KMS-11 (cell line): ENCODE results near the gene NUB1.
A peak's percentile ranks its signal among the peaks of the same experiment; 100 is the strongest.

Experiments
- H2AFZ ChIP-seq: fragments of 200-600 bp; sonication (generic); 2 replicates; pipeline ENCODE4 v1.6.1; 2016; ENCODE audit warnings: antibody characterized with exemption, mixed run types, low read depth
- H3K27ac ChIP-seq: fragments of 200-600 bp; sonication (generic); 2 replicates; pipeline ENCODE4 v1.6.1; 2016; ENCODE audit warnings: mild to moderate bottlenecking, mixed run types
- H3K27me3 ChIP-seq: fragments of 200-600 bp; sonication (generic); 2 replicates; pipeline ENCODE4 v1.6.1; 2017; ENCODE audit warnings: mild to moderate bottlenecking, low read depth, mixed run types, moderate library complexity; ENCODE audit not compliant: insufficient read depth
- H3K36me3 ChIP-seq: fragments of 200-600 bp; sonication (generic); 2 replicates; pipeline ENCODE4 v1.6.1; 2017; ENCODE audit warnings: mild to moderate bottlenecking, mixed run types; ENCODE audit not compliant: insufficient read depth
- H3K4me1 ChIP-seq: fragments of 200-600 bp; sonication (generic); 2 replicates; pipeline ENCODE4 v1.6.1; 2016; ENCODE audit warnings: mild to moderate bottlenecking, low read depth, mixed run types; ENCODE audit not compliant: poor library complexity, severe bottlenecking
- H3K4me2 ChIP-seq: fragments of 200-600 bp; sonication (generic); 2 replicates; pipeline ENCODE4 v1.7.0; 2016; ENCODE audit warnings: mild to moderate bottlenecking, mixed run types
- H3K4me3 ChIP-seq: fragments of 200-600 bp; sonication (generic); IDR thresholded peaks from 2 replicates; pipeline ENCODE4 v1.6.1; 2017; ENCODE audit warnings: low read depth, low read length, mixed read lengths; ENCODE audit not compliant: insufficient read depth
- H3K79me2 ChIP-seq: fragments of 200-600 bp; sonication (generic); 2 replicates; pipeline ENCODE4 v1.6.1; 2016; ENCODE audit warnings: low read depth, mixed run types; ENCODE audit not compliant: insufficient read depth
- H3K9ac ChIP-seq: fragments of 200-600 bp; sonication (generic); 2 replicates; pipeline ENCODE4 v1.6.1; 2016; ENCODE audit warnings: mild to moderate bottlenecking, mixed run types
- H4K20me1 ChIP-seq: fragments of 200-600 bp; sonication (generic); 2 replicates; pipeline ENCODE4 v1.6.1; 2016; ENCODE audit warnings: mild to moderate bottlenecking, mixed run types; ENCODE audit not compliant: insufficient read depth
- TF ChIP-seq, protein P1 (sequence below): fragments of 200-600 bp; sonication (generic); conservative IDR thresholded peaks from 2 replicates; pipeline ENCODE4 v1.6.1; 2017; ENCODE audit warnings: low read depth, mild to moderate bottlenecking, antibody characterized with exemption, low read length, moderate library complexity, mixed read lengths

The NUB1 gene

DNA sequence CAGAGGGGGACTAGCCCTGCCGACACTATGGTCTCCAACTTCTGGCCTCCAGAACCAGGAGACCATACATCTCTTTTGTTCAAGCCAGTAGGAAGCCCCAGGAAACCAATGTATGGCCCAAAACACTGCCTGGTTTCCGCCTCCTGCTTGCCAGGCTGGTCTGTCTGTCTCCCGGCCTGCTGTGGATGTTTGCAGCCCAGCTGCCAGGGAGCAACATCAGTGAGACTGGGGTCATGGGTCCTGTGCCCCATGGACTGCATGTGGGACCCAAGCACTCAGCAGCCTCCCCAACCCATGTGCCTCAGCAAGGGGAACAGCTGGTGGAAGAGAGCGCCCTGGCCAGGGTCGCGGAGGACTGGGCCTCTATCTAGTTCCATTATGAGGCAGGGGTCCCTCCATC, 33.4 kb upstream of the NUB1 start:
- no peak overlapping the region for H3K4me3 ChIP-seq
- H3K4me1 ChIP-seq, result peaks cover 6% of the 10 kb centered on the region
- H3K36me3 ChIP-seq, result no peaks in the 10 kb centered on the region
- H3K4me2 ChIP-seq, result no peak overlapping the region
- H4K20me1 ChIP-seq, result no peaks in the 10 kb centered on the region
- H3K27ac ChIP-seq, result no peak overlapping the region
- TF ChIP-seq, protein P1, sequence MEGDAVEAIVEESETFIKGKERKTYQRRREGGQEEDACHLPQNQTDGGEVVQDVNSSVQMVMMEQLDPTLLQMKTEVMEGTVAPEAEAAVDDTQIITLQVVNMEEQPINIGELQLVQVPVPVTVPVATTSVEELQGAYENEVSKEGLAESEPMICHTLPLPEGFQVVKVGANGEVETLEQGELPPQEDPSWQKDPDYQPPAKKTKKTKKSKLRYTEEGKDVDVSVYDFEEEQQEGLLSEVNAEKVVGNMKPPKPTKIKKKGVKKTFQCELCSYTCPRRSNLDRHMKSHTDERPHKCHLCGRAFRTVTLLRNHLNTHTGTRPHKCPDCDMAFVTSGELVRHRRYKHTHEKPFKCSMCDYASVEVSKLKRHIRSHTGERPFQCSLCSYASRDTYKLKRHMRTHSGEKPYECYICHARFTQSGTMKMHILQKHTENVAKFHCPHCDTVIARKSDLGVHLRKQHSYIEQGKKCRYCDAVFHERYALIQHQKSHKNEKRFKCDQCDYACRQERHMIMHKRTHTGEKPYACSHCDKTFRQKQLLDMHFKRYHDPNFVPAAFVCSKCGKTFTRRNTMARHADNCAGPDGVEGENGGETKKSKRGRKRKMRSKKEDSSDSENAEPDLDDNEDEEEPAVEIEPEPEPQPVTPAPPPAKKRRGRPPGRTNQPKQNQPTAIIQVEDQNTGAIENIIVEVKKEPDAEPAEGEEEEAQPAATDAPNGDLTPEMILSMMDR, result no peak
- H3K79me2 ChIP-seq, result no peaks in the 10 kb centered on the region
- H2AFZ ChIP-seq, result no peak overlapping the region
- H3K9ac ChIP-seq, result no peak overlapping the region
- H3K27me3 ChIP-seq, result peaks cover 14% of the 10 kb centered on the region

DNA sequence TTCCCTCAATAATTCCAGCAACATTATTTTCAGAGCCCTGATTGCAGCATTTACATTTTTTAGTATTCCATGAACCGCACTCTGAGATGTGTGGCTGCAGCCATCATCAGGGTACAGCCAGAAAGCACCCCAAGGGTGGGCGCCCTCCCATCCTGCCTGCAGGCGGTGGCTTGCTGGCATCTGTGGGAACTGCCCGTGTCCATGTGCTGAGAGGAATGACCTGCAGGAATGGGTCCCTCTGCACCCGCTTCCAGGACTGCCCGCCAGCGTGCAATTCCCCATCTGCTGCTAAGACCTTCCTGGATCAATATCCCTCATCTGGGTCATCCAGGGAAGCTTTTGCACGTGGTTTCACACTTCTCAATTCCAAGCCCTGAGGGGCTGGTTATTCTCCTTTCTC, 32.8 kb upstream of the NUB1 start:
- Histone ChIP-seq H3K9ac (no peak overlapping the region), H3K27ac (no peak overlapping the region), H2AFZ (no peak overlapping the region), H3K4me1 (peaks cover 2% of the 10 kb centered on the region), H3K4me3 (no peak overlapping the region), H4K20me1 (no peaks in the 10 kb centered on the region), H3K4me2 (no peak overlapping the region), H3K79me2 (no peaks in the 10 kb centered on the region), H3K36me3 (no peaks in the 10 kb centered on the region), H3K27me3 (peaks cover 12% of the 10 kb centered on the region)
- TF ChIP-seq, protein P1, result no peak

DNA sequence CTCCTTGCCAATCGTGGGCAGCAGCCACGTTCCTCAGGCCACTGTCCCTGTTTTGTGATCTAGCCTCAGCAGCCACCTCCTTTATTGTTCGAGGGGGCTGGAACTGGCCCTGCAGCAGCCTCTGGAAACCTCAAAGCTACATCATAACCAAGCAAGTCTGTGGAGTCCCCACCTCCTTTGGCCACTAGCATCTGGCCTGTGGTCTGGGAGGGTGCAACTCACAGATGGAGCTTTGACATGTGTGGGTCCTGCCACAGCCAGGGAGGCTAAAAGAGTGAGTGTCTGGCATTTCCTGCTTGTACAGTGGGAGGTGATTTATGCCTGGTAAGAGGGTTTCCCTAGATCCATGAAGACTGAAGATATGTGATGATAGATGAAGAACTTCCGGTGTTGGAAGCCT, 32.3 kb upstream of the NUB1 start:
- no peaks in the 10 kb centered on the region for H3K36me3 ChIP-seq
- no peaks in the 10 kb centered on the region for H4K20me1 ChIP-seq
- TF ChIP-seq, protein P1, result no peak
- H3K79me2 ChIP-seq, result no peaks in the 10 kb centered on the region
- no peaks in the 10 kb centered on the region for H3K4me1 ChIP-seq
- no peak overlapping the region for H3K4me3 ChIP-seq
- H3K4me2 ChIP-seq, result no peak overlapping the region
- H2AFZ ChIP-seq, result no peak overlapping the region
- no peak overlapping the region for H3K9ac ChIP-seq
- peaks cover 7% of the 10 kb centered on the region for H3K27me3 ChIP-seq
- no peak overlapping the region for H3K27ac ChIP-seq

DNA sequence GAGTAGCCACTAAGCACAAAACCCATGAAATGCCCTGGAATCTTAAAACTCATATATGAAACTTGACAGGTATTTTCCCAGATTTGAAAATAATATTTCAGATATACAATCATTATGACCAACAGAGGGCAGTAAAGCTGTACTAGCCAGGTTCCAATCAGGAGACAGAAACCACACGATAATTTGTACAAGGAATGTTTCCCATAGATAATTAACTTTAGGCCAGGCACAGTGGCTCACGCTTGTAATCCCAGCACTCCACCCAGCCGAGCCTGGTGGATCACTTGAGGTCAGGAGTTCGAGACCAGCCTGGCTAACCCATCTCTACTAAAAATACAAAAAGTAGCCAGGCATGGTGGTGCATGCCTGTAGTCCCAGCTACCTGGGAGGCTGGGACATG, 31.0 kb upstream of the NUB1 start:
- Histone ChIP-seq H4K20me1 (no peaks in the 10 kb centered on the region), H3K4me1 (no peaks in the 10 kb centered on the region), H3K4me2 (no peak overlapping the region), H3K36me3 (no peaks in the 10 kb centered on the region), H3K79me2 (no peaks in the 10 kb centered on the region), H3K4me3 (no peak overlapping the region), H3K27ac (no peak overlapping the region), H3K9ac (no peak overlapping the region), H2AFZ (no peak overlapping the region), H3K27me3 (peaks cover 5% of the 10 kb centered on the region)
- TF ChIP-seq, protein P1, result peak; percentile 71
